ENCODE data around the gene ROS1.

Gene ROS1

DNA sequence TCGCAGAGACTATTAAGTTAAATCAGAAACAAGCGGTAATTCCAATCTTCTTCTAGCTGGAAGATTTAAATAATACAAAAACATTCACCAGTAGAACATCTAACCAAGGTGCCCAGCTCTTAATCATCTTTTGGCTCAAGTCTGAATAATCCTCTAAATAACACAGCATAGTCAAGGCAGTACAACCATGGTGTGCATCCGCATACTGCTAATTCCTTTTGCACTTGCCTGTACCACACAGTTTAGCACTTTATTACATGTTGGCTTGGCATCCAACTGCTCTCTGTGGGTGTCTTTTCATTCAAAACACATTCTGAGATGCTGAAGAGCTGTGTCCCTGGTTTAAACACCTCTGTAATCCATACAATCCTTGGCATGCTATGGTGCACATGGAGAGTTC, 118.1 kb downstream of the ROS1 start:
- DNase-seq = no peak

GRCh38 chr6:117306227-117306790, 119.4 kb downstream of the ROS1 start:
- DNase-seq = no peak

GRCh38 chr6:117304446-117304845, 121.3 kb downstream of the ROS1 start:
- no peak for DNase-seq

DNA sequence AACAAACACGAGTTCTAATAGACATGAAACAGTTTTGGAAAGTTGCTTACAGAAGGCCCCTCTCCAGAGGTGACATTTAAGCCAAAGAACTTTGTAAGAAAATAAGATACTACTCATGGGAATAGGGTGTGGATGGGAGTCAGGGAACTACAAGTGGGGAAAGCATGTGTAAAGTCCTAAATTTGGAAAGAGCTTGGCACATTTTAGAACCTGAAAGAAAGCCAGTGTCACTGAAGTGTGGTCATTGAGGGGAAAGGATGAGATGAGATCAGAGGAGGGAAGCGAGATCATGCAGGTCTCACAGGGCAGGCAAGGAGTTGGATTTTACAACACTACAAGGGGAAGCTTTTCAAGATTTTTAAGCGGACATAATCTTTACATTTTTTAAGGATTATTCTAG, 122.4 kb downstream of the ROS1 start:
- no peak for DNase-seq

GRCh38 chr6:117298941-117299340, 126.8 kb downstream of the ROS1 start:
- DNase-seq = no peak

DNA sequence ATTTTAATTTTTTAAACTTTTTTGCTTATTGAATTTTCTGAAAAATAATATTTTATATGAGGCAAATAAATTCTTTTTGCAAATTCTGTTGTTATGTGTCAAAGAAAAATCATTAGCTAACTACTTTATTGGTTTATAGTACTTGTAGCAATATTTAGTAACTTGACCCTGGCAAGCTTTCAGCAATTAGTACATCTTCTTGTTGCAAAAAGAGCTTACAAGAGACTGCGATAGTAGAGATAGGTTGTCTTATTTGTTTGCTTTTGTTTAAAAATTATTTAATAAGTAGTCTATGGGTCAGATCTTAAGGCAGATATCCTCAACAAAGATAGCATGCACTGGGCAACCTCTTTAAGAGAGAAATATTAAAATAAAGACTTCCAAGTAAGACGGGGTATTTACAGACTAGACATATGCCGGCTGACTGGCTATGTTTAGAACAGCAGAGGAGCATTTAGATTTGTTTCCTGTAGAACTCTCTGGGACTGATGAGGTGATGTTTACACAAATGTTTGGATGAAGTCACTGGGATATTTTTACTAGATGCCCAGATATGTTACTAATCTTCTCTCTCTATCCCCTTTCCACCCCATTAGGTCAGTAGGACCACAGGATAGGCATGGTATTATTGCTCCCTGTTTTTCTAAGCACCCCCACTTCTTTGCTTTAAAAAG, 135.4 kb downstream of the ROS1 start:
- DNase-seq = no peak

DNA sequence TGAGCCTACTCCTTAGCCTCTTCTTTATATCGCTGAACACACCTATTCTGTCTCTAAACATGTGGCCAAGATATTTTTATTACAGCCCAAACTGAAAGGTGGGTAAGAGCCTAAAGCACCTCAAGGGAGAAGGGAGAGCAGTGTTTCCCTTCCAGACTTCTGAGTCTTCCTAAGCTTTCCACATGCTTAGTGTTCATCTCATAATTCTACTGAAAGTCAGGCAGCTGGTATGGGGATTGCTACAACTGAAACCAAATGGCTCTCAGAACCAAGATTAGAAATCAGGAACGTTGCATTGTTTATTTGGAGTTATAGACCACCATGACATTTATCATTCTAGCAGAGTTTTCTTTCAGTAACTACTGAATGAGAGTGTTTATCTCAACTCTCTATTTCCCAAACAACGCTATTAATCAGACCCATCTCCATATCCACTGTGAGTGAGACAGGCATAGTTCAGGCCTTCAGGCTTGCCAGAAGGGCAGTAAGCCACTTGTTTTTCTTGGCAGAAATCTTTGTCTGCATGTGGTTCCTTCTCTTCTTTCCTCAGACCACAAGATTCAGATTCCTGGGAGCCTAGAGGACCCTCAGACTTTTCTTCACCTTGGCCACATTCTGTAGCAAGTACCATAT, 137.5 kb downstream of the ROS1 start:
- no peak for DNase-seq

GRCh38 chr6:117280922-117281321, 144.8 kb downstream of the ROS1 start:
- no peak for DNase-seq

DNA sequence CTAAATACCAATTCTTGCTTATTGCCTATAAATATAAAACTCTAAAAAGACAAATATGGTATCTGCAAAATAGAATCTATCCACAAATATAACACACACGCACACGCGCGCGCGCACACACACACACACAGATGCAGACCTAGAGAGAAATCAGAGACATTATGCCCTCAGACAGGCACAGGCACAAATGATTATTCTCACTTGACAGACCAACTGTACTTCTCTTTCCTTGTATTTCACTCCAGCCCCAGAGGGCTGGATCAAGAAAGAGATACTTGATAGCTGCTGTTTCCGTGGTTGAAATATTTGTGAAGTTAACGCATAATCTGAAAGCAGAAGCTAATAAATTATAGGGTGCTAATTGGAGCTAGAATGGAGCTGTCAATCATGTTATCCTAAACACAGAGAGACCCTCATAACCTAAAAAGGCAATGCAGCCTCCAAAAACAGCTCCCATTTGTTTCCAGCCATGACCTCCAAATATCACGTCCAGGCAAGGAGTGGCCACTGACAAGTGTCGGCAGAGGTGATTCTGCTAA, 148.9 kb downstream of the ROS1 start:
- DNase-seq = no peak

DNA sequence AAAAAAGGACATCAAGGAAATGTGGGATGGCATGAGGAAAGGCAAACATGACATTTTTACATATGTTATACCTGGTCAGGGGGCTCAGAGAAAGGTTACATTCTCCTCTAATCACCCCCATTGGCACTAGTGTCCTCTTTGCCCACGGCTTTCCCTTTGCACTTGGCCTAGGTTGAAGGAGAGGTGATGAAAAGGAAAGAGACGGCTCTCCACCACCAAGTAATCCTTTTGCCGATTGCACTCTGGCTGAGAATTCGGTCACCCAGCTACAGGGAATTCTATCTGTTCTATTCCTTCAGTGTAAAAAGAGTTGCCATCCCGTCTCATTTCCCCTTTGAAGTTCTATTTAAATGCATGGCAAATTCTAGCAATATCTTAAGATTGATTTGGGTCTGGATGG, 150.0 kb downstream of the ROS1 start:
- DNase-seq = no peak

DNA sequence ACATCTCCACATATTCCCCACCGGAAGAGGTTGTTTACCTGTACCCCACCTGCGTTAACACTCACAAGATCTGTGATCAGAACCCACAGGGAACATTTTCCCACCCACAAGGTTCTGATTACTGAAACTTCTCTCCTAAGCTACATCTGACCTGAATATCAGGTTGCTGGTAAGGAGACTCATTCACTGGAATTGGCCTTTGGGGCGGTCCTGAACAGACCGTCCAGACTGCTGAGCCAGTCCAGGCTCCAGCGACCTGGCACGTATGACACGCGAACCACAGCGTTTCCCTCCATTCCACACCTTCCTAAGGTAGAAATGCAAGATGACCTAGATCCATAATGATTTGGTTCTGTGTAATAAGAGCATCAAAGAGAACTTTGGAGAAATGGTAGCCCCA, 150.5 kb downstream of the ROS1 start:
- DNase-seq = no peak

DNA sequence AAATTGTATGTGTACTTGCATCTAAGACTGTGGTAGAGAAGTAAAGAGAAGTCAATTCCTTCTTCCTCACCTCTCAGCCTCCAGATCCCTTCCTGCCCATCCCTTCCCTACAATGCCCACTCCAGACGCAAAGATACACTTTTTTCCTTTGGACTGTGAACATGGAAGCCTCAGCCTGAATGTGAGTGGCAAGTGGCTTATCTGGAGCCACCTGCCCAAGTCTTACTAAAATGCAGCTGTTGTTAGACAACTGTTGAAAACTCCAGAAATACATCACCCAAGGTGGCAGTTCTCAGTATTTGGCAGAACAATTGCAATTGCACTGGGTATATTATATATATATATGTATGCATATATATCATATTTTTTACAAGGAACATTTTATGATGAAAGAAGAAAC, 152.9 kb downstream of the ROS1 start:
- DNase-seq = no peak

- no peak for DNase-seq
Observed at GRCh38 chr6:117272032-117272866, 153.5 kb downstream of the ROS1 start.

GRCh38 chr6:117270843-117271507, 154.8 kb downstream of the ROS1 start:
- DNase-seq = no peak

- no peak for DNase-seq
Observed at GRCh38 chr6:117270055-117270842, 155.5 kb downstream of the ROS1 start.

DNA sequence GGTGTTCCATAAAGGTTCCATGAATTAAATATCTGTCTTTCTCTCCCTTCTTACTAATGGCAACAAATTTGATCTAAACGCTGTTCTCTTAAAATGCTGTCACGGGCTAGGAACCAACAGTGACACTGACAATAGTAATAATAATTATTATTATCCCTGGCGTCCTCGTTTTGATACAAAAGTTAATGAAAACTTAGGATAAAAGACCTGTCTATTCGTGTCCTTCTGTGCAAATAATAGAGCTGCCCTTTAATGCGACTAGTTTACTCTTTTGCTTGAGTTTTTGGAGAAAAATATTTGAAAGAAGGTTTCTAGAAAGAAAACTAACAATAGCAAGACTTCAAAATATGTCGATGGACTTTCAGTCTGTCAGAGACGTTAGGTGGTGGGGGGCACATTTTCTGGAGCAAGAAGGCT, 156.1 kb downstream of the ROS1 start:
- DNase-seq = no peak

DNA sequence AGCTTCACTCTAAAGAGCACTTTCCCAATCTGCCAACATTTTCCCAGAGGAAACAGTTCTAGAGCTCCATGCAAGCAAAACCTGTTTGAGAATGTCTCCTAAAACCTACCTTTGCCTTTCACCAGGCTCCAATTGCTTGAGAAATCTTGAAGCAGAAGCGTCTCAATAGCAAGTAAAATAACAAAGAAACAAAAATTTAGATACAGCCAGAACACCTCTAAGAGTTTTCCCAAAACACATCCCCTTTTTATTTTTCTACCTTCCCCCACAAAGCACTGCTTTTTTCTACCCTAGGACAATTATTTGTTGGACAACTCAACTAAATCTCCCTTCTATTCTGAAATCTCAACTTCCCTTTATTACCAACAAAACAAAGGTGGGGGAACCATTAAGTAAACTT, 156.8 kb downstream of the ROS1 start:
- no peak for DNase-seq

GRCh38 chr6:117267766-117268534, 157.8 kb downstream of the ROS1 start:
- no peak for DNase-seq

GRCh38 chr6:117267054-117267347, 158.7 kb downstream of the ROS1 start:
- DNase-seq = no peak

GRCh38 chr6:117266257-117267053, 159.3 kb downstream of the ROS1 start:
- no peak for DNase-seq

Measured in NCI-H510A treated with DMSO at 0.1 percent for 48 hours (cell line).